Liver (tissue), 9 donors: ENCODE data around the gene THRA. TPM values are rescaled to one million over a fixed set of nuclear protein-coding genes. Genes with fewer than 3 reads are reported as not detected.

ENCODE experiments used
- DNase-seq: peaks from one replicate; pipeline ENCODE4 v3.0.0-alpha.2; 2017; ENCODE audit warnings: low spot score
- H3K27ac ChIP-seq, 2 donors: one replicate each; pipeline ENCODE4 v1.7.0; 2013; ENCODE audit warnings: inconsistent platforms in 2 of 2, low read length in 2 of 2, control low read depth in 1 of 2, low read depth in 1 of 2, mild to moderate bottlenecking in 1 of 2
- H3K27me3 ChIP-seq, 4 donors: one replicate each; pipeline versions ENCODE4 v1.6.1 to v1.7.0; 2013; ENCODE audit warnings: low read length in 3 of 4, inconsistent platforms in 1 of 4, mild to moderate bottlenecking in 1 of 4, moderate library complexity in 1 of 4; ENCODE audit not compliant: control insufficient read depth in 4 of 4, insufficient read depth in 4 of 4
- H3K36me3 ChIP-seq, 4 donors: one replicate each; pipeline versions ENCODE4 v1.6.1 to v1.7.0; 2013; ENCODE audit warnings: low read length in 3 of 4, mild to moderate bottlenecking in 3 of 4, low read depth in 1 of 4, moderate library complexity in 1 of 4; ENCODE audit not compliant: control insufficient read depth in 4 of 4, insufficient read depth in 3 of 4
- H3K4me1 ChIP-seq, 4 donors: one replicate each; pipeline versions ENCODE4 v1.6.1 to v1.7.0; 2013; ENCODE audit warnings: low read length in 3 of 4, mild to moderate bottlenecking in 3 of 4, moderate library complexity in 1 of 4; ENCODE audit not compliant: control insufficient read depth in 4 of 4, insufficient read depth in 4 of 4
- H3K4me3 ChIP-seq, 3 donors: one replicate each; pipeline versions ENCODE4 v1.6.1 to v1.7.0; 2013; ENCODE audit warnings: low read length in 3 of 3, control low read depth in 1 of 3, low read depth in 1 of 3, mild to moderate bottlenecking in 1 of 3
- H3K9ac ChIP-seq, 2 donors: one replicate each; pipeline ENCODE4 v1.7.0; 2013; ENCODE audit warnings: low read length in 2 of 2, mild to moderate bottlenecking in 2 of 2, moderate library complexity in 2 of 2, control low read depth in 1 of 2, low read depth in 1 of 2
- H3K9me3 ChIP-seq, 4 donors: one replicate each; pipeline versions ENCODE4 v1.6.1 to v1.7.0; 2013; ENCODE audit warnings: low read length in 3 of 4; ENCODE audit not compliant: control insufficient read depth in 4 of 4
- ATF3 ChIP-seq: IDR thresholded peaks from 2 replicates; pipeline ENCODE4 v1.6.1; 2016; ENCODE audit warnings: antibody characterized with exemption
- CTCF ChIP-seq: fragments of 150-350 bp; IDR thresholded peaks from 2 replicates; pipeline ENCODE4 v1.5.1; 2017; ENCODE audit warnings: improper control_type of control experiment, low read depth, low read length; ENCODE audit not compliant: missing input control
- EGR1 ChIP-seq, 2 donors: IDR thresholded peaks; 2 replicates each; pipeline ENCODE4 v1.6.1; 2016 to 2018; ENCODE audit warnings: antibody characterized with exemption in 2 of 2, low read depth in 2 of 2
- FOXA1 ChIP-seq: IDR thresholded peaks from 2 replicates; pipeline ENCODE4 v1.6.1; 2016; ENCODE audit warnings: antibody characterized with exemption
- FOXA2 ChIP-seq: IDR thresholded peaks from 2 replicates; pipeline ENCODE4 v1.6.1; 2016; ENCODE audit warnings: antibody characterized with exemption
- GABPA ChIP-seq, 2 donors: IDR thresholded peaks in 1 of 2; conservative IDR thresholded peaks in 1 of 2; 2 replicates each; pipeline ENCODE4 v1.6.1; 2016; ENCODE audit warnings: antibody characterized with exemption in 2 of 2, mild to moderate bottlenecking in 1 of 2, moderate library complexity in 1 of 2
- HNF4A ChIP-seq, 2 donors: conservative IDR thresholded peaks; 2 replicates each; pipeline ENCODE4 v1.6.1; 2016; ENCODE audit warnings: antibody characterized with exemption in 2 of 2, mild to moderate bottlenecking in 2 of 2
- HNF4G ChIP-seq: IDR thresholded peaks from 2 replicates; pipeline ENCODE4 v1.6.1; 2016; ENCODE audit warnings: antibody characterized with exemption
- JUND ChIP-seq, 2 donors: IDR thresholded peaks; 2 replicates each; pipeline ENCODE4 v1.6.1; 2016; ENCODE audit warnings: antibody characterized with exemption in 2 of 2
- NR2F2 ChIP-seq: IDR thresholded peaks from 2 replicates; pipeline ENCODE4 v1.6.1; 2016; ENCODE audit warnings: antibody characterized with exemption
- RAD21 ChIP-seq, 2 donors: IDR thresholded peaks; 2 replicates each; pipeline ENCODE4 v1.6.1; 2016; ENCODE audit warnings: antibody characterized with exemption in 2 of 2, mild to moderate bottlenecking in 2 of 2
- SP1 ChIP-seq: IDR thresholded peaks from 2 replicates; pipeline ENCODE4 v1.6.1; 2018; ENCODE audit warnings: antibody characterized with exemption, mild to moderate bottlenecking
- TAF1 ChIP-seq: conservative IDR thresholded peaks from 2 replicates; pipeline ENCODE4 v1.6.1; 2016; ENCODE audit warnings: antibody characterized with exemption, mild to moderate bottlenecking
- ZBTB33 ChIP-seq: IDR thresholded peaks from 2 replicates; pipeline ENCODE4 v1.6.1; 2016; ENCODE audit warnings: antibody characterized with exemption
- WGBS: extraction: QIAGEN DNeasy Blood & Tissue Kit; methylation state at CpG from one replicate; pipeline ENCODE4 v1.1.7; 2013; 5-methylcytosine and 5-hydroxymethylcytosine counted together
- polyA plus RNA-seq, 2 donors: library from polyadenylated mRNA; stranded (reverse) in 1 of 2; unstranded in 1 of 2; fragments of 200-250 nt in 1 of 2; fragments of >200 nt in 1 of 2; fragmentation: Nextera tagmentation in 1 of 2; extraction: Ambion mirVana in 1 of 2; gene quantifications; one replicate each; pipeline versions ENCODE4 v1.2.1 to v1.2.3, GENCODE V29; 2013 to 2015
- total RNA-seq, 2 donors: library from RNA; depleted of rRNA; stranded (reverse); fragments of >200 nt; gene quantifications; one replicate each; pipeline ENCODE4 v1.2.3, GENCODE V29; 2014
- TF ChIP-seq, protein P1 (sequence below): IDR thresholded peaks from 2 replicates; pipeline ENCODE4 v1.6.1; 2016; ENCODE audit warnings: antibody characterized with exemption, mild to moderate bottlenecking
- TF ChIP-seq, protein P2 (sequence below): IDR thresholded peaks from 2 replicates; pipeline ENCODE4 v1.6.1; 2016; ENCODE audit warnings: antibody characterized with exemption
- donor health status: healthy.
- donor health status: healthy.
- donor health status: healthy.
- donor health status: healthy.
- donor health status: healthy.

Gene THRA
- total and polyA plus RNA-seq, 4 donors: 3.2 to 10.3 (median 7.4) TPM

GRCh38 chr17:40093005-40093579 is 30.3 kb downstream of the THRA start:
- 90% methylated on average over 29 of the region's 29 CpGs for WGBS
- Histone ChIP-seq H3K27me3 (no peaks in the 10 kb centered on the region), H3K9me3 (no peaks in the 10 kb centered on the region), H3K9ac (no peak overlapping the region), H3K27ac (no peak overlapping the region), H3K4me3 (no peak overlapping the region), H3K36me3 (peaks cover 15 to 39% (median 25%) of the 10 kb centered on the region in 4 donors), H3K4me1 (peaks cover 14 to 43% (median 36%) of the 10 kb centered on the region in 4 donors)
- DNase-seq: no peak
- TF ChIP-seq FOXA1 (no peak), EGR1 (IDR thresholded peaks at IDR 0.05; ENCODE audit: low read depth in 2 of 2) (no peak)
- TF ChIP-seq, protein P1, sequence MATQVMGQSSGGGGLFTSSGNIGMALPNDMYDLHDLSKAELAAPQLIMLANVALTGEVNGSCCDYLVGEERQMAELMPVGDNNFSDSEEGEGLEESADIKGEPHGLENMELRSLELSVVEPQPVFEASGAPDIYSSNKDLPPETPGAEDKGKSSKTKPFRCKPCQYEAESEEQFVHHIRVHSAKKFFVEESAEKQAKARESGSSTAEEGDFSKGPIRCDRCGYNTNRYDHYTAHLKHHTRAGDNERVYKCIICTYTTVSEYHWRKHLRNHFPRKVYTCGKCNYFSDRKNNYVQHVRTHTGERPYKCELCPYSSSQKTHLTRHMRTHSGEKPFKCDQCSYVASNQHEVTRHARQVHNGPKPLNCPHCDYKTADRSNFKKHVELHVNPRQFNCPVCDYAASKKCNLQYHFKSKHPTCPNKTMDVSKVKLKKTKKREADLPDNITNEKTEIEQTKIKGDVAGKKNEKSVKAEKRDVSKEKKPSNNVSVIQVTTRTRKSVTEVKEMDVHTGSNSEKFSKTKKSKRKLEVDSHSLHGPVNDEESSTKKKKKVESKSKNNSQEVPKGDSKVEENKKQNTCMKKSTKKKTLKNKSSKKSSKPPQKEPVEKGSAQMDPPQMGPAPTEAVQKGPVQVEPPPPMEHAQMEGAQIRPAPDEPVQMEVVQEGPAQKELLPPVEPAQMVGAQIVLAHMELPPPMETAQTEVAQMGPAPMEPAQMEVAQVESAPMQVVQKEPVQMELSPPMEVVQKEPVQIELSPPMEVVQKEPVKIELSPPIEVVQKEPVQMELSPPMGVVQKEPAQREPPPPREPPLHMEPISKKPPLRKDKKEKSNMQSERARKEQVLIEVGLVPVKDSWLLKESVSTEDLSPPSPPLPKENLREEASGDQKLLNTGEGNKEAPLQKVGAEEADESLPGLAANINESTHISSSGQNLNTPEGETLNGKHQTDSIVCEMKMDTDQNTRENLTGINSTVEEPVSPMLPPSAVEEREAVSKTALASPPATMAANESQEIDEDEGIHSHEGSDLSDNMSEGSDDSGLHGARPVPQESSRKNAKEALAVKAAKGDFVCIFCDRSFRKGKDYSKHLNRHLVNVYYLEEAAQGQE: no peak

DNA sequence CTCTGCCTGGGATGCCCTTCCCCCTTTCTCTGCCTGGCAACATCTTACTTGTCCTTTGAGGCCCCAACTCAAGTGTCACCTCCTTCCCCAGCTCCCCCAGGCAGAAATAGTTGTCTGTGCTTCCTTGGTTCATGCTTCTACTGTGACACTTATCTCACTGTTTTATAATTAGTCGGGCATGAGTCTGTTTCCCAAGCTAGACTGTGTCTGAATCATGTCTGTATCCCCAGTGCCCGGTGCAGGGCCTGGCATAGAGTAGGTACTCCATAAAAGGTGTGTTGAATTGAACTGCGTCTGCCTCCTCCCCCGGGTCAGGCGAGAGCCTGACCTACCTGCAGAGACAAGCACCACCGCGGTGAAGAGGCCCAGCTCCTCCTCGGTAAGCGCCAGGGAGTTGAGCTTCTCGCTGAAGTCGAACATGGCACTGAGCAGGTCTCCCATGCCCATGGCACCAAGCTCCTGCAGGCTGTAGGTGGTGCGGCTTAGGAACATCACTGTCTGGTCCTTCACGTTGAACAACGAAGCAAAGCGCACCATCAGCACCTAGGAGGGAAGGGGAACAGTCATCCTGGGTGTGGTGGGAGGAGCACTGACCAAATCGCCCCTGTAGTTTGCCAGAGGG is 30.9 kb downstream of the THRA start:
- Histone ChIP-seq H3K27ac (no peak overlapping the region), H3K27me3 (no peaks in the 10 kb centered on the region), H3K9ac (no peak overlapping the region), H3K4me1 (peaks cover 14 to 49% (median 41%) of the 10 kb centered on the region in 4 donors), H3K36me3 (peaks cover 14 to 35% (median 25%) of the 10 kb centered on the region in 4 donors), H3K4me3 (no peak overlapping the region), H3K9me3 (no peaks in the 10 kb centered on the region)
- DNase-seq: no peak
- no peak for TF ChIP-seq CTCF
- no peak for TF ChIP-seq HNF4A (conservative IDR thresholded peaks at IDR 0.05)
- no peak for TF ChIP-seq RAD21 (IDR thresholded peaks at IDR 0.05)
- no peak for TF ChIP-seq SP1
- no peak for TF ChIP-seq FOXA1
- no peak for TF ChIP-seq JUND (IDR thresholded peaks at IDR 0.05)
- no peak for TF ChIP-seq EGR1 (IDR thresholded peaks at IDR 0.05; ENCODE audit: low read depth in 2 of 2)
- no peak for TF ChIP-seq FOXA2
- TF ChIP-seq TAF1: no peak
- TF ChIP-seq GABPA (IDR thresholded peaks at IDR 0.05 in 1 of 2, conservative IDR thresholded peaks at IDR 0.05 in 1 of 2): no peak
- no peak for TF ChIP-seq NR2F2
- TF ChIP-seq, protein P1: no peak
- TF ChIP-seq HNF4G: no peak
- TF ChIP-seq ZBTB33: no peak
- TF ChIP-seq, protein P2, sequence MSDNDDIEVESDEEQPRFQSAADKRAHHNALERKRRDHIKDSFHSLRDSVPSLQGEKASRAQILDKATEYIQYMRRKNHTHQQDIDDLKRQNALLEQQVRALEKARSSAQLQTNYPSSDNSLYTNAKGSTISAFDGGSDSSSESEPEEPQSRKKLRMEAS: no peak
- no peak for TF ChIP-seq ATF3
- 83% methylated on average over 16 of the region's 16 CpGs for WGBS
